Fibroblast of skin of left biceps (primary cell): ENCODE results near the gene ATF1.
A peak's percentile ranks its signal among the peaks of the same experiment; 100 is the strongest.
"Not testable (repeated sequence)": the region's sequence is repeated elsewhere in the genome, so short reads cannot be mapped to it uniquely, and the experiment has no call there.

Experiments used
- DNase-seq, 2 experiments: peaks; one replicate each; pipeline ENCODE4 v3.0.0-alpha.2; 2013; ENCODE audit warnings: low read depth in 2 of 2

ATF1 gene

GRCh38 chr12:50799908-50800307, 36.0 kb downstream of the ATF1 start:
- DNase-seq = no peak

GRCh38 chr12:50803230-50803875, 39.5 kb downstream of the ATF1 start:
- no peak for DNase-seq

GRCh38 chr12:50806176-50806575, 42.3 kb downstream of the ATF1 start:
- no peak for DNase-seq

- DNase-seq = not testable (repeated sequence)
Measured at GRCh38 chr12:50809131-50809530, 45.2 kb downstream of the ATF1 start.

- DNase-seq = not testable (repeated sequence)
Measured at GRCh38 chr12:50814921-50815320, 51.0 kb downstream of the ATF1 start.

GRCh38 chr12:50820177-50820576, 56.3 kb downstream of the ATF1 start:
- no peak for DNase-seq

GRCh38 chr12:50822082-50822481, 58.2 kb downstream of the ATF1 start:
- no peak for DNase-seq

GRCh38 chr12:50823724-50824123, 59.8 kb downstream of the ATF1 start:
- not testable (repeated sequence) for DNase-seq

GRCh38 chr12:50824914-50825313, 61.0 kb downstream of the ATF1 start:
- DNase-seq = no peak

- peak; percentile 39 to 42 for DNase-seq
Measured at GRCh38 chr12:50825372-50825838, 61.5 kb downstream of the ATF1 start.

GRCh38 chr12:50828121-50828520, 64.2 kb downstream of the ATF1 start:
- DNase-seq = no peak

GRCh38 chr12:50828886-50829285, 65.0 kb downstream of the ATF1 start:
- DNase-seq = no peak

- not testable (repeated sequence) for DNase-seq
Measured at GRCh38 chr12:50833801-50834200, 69.9 kb downstream of the ATF1 start.

- no peak for DNase-seq
Measured at GRCh38 chr12:50839042-50839441, 75.1 kb downstream of the ATF1 start.

GRCh38 chr12:50840809-50841487, 77.0 kb downstream of the ATF1 start:
- DNase-seq = no peak

GRCh38 chr12:50841716-50842531, 78.0 kb downstream of the ATF1 start:
- DNase-seq = no peak

GRCh38 chr12:50842637-50843493, 79.0 kb downstream of the ATF1 start, which contains the start of gene TMPRSS12:
TSS of gene TMPRSS12 (plus strand) at chr12:50842926. CDS start at chr12:50842965, 39 bp downstream.
- no peak for DNase-seq

GRCh38 chr12:50845021-50845647, 81.2 kb downstream of the ATF1 start:
- no peak for DNase-seq

GRCh38 chr12:50848963-50849362, 85.1 kb downstream of the ATF1 start:
- no peak for DNase-seq

GRCh38 chr12:50855218-50855617, 91.3 kb downstream of the ATF1 start:
- DNase-seq = not testable (repeated sequence)

GRCh38 chr12:50855679-50856078, 91.8 kb downstream of the ATF1 start:
- DNase-seq = not testable (repeated sequence)
